Loucy (cell line): ENCODE measurements around the gene ROBO2.

ENCODE experiments used
- H2AFZ ChIP-seq: fragments of 200-600 bp; sonication (generic); 2 replicates; pipeline ENCODE4 v1.6.0; 2016; ENCODE audit warnings: antibody characterized with exemption, mild to moderate bottlenecking, low read length, moderate library complexity
- H3F3A ChIP-seq: fragments of 200-600 bp; 2 replicates; pipeline ENCODE4 v1.6.0; 2016; ENCODE audit warnings: antibody characterized with exemption, low read depth, mild to moderate bottlenecking
- H3K27me3 ChIP-seq: fragments of 200-600 bp; sonication (generic); 2 replicates; pipeline ENCODE4 v1.6.1; 2014; ENCODE audit warnings: low read length, mild to moderate bottlenecking; ENCODE audit not compliant: insufficient read depth, poor library complexity, severe bottlenecking
- H3K36me3 ChIP-seq: fragments of 200-600 bp; sonication (generic); 2 replicates; pipeline ENCODE4 v1.6.1; 2016; ENCODE audit warnings: low read length; ENCODE audit not compliant: insufficient read depth
- H3K4me1 ChIP-seq: fragments of 200-600 bp; sonication (generic); 2 replicates; pipeline ENCODE4 v1.5.1; 2014; ENCODE audit warnings: low read length, mild to moderate bottlenecking; ENCODE audit not compliant: insufficient read depth, poor library complexity, severe bottlenecking
- H3K4me2 ChIP-seq: fragments of 200-600 bp; sonication (generic); 2 replicates; pipeline ENCODE4 v1.6.0; 2014; ENCODE audit warnings: antibody characterized with exemption, low read length, low read depth, mild to moderate bottlenecking; ENCODE audit not compliant: poor library complexity, severe bottlenecking
- H3K4me3 ChIP-seq: fragments of 200-600 bp; sonication (generic); 2 replicates; pipeline ENCODE4 v1.5.1; 2014; ENCODE audit warnings: low read length, mild to moderate bottlenecking, mixed read lengths; ENCODE audit not compliant: poor library complexity, severe bottlenecking
- H3K79me2 ChIP-seq: fragments of 200-600 bp; sonication (generic); 2 replicates; pipeline ENCODE4 v1.6.1; 2014; ENCODE audit warnings: low read length; ENCODE audit not compliant: insufficient read depth
- H3K9ac ChIP-seq: fragments of 200-600 bp; sonication (generic); 2 replicates; pipeline ENCODE4 v1.6.0; 2014; ENCODE audit warnings: mild to moderate bottlenecking, low read depth, low read length, moderate library complexity; ENCODE audit not compliant: poor library complexity, severe bottlenecking
- H3K9me2 ChIP-seq: fragments of 200-600 bp; sonication (generic); replicated peaks from 2 replicates; pipeline ENCODE4 v1.6.1; 2016; ENCODE audit warnings: low read depth, low read length, mixed read lengths
- H3K9me3 ChIP-seq: fragments of 200-600 bp; sonication (generic); 2 replicates; pipeline ENCODE4 v1.6.1; 2014; ENCODE audit warnings: mild to moderate bottlenecking, antibody characterized with exemption, low read length, low read depth; ENCODE audit not compliant: insufficient read depth
- H4K20me1 ChIP-seq: fragments of 200-600 bp; sonication (generic); 2 replicates; pipeline ENCODE4 v1.6.0; 2014; ENCODE audit warnings: antibody characterized with exemption, low read length, mild to moderate bottlenecking; ENCODE audit not compliant: insufficient read depth, poor library complexity, severe bottlenecking
- EZH2phosphoT487 ChIP-seq: fragments of 200-600 bp; IDR thresholded peaks from 2 replicates; pipeline ENCODE4 v1.6.1; 2018; ENCODE audit warnings: antibody characterized with exemption, mild to moderate bottlenecking, moderate library complexity, borderline replicate concordance
- TF ChIP-seq, protein P1 (sequence below): fragments of 200-600 bp; sonication (generic); conservative IDR thresholded peaks from 2 replicates; pipeline ENCODE4 v1.5.1; 2014; ENCODE audit warnings: mild to moderate bottlenecking, antibody characterized with exemption, low read length

ROBO2 gene

DNA sequence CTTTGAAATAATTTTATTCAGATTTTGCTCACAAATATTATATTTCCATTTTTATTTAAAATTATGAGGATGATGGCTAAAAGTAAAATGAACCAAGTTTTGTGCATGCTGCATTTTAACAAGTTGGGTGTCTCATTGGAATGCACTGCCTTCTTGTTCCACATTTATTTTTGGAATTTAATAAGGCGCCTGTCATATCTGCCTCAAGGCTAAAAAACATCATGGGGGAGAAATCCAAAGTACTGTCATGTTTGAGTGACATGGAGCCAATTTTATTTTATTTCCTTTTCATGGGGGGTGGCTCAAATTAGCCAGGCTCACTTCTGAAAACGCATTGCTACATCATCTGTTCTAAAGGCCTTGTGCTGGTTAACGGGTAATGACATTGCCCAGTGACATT is 205.1 kb downstream of the ROBO2 start:
- TF ChIP-seq, protein P1, sequence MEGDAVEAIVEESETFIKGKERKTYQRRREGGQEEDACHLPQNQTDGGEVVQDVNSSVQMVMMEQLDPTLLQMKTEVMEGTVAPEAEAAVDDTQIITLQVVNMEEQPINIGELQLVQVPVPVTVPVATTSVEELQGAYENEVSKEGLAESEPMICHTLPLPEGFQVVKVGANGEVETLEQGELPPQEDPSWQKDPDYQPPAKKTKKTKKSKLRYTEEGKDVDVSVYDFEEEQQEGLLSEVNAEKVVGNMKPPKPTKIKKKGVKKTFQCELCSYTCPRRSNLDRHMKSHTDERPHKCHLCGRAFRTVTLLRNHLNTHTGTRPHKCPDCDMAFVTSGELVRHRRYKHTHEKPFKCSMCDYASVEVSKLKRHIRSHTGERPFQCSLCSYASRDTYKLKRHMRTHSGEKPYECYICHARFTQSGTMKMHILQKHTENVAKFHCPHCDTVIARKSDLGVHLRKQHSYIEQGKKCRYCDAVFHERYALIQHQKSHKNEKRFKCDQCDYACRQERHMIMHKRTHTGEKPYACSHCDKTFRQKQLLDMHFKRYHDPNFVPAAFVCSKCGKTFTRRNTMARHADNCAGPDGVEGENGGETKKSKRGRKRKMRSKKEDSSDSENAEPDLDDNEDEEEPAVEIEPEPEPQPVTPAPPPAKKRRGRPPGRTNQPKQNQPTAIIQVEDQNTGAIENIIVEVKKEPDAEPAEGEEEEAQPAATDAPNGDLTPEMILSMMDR, result no peak
- no peak for TF ChIP-seq EZH2phosphoT487
- Histone ChIP-seq H3K9me2 (no peaks in the 10 kb centered on the region), H3K79me2 (no peaks in the 10 kb centered on the region), H3F3A (no peaks in the 10 kb centered on the region), H3K9me3 (no peaks in the 10 kb centered on the region), H2AFZ (no peak overlapping the region), H3K36me3 (no peaks in the 10 kb centered on the region), H3K4me1 (no peaks in the 10 kb centered on the region), H3K27me3 (no peaks in the 10 kb centered on the region), H3K4me2 (no peak overlapping the region), H3K4me3 (no peak overlapping the region), H4K20me1 (no peaks in the 10 kb centered on the region), H3K9ac (no peak overlapping the region)

DNA sequence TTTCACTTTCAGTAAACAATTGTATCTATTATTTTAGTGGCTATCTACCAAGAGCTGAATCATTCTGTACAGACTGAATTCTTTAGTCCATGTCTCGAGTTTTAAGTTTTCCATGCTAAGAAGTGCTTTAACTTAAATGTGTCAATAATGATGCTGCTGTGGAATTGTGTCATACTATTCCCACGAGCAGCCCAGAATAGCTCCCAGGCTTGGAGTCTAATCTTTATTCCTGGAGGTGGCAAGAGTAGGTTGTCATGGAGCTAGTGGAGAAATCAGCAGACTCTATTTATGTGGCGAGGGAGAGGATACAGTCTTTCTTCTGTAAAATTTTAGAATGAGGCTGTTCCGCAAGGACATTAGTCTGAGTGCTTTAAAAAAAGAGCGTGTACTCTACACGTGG is 207.2 kb downstream of the ROBO2 start:
- no peaks in the 10 kb centered on the region for H3F3A ChIP-seq
- H4K20me1 ChIP-seq, result no peaks in the 10 kb centered on the region
- no peak for TF ChIP-seq EZH2phosphoT487
- TF ChIP-seq, protein P1, result no peak
- H3K4me2 ChIP-seq, result no peak overlapping the region
- H3K9me3 ChIP-seq, result no peaks in the 10 kb centered on the region
- no peaks in the 10 kb centered on the region for H3K9me2 ChIP-seq
- H3K4me1 ChIP-seq, result no peaks in the 10 kb centered on the region
- no peak overlapping the region for H3K4me3 ChIP-seq
- no peak overlapping the region for H3K9ac ChIP-seq
- H2AFZ ChIP-seq, result no peak overlapping the region
- no peaks in the 10 kb centered on the region for H3K27me3 ChIP-seq
- H3K36me3 ChIP-seq, result no peaks in the 10 kb centered on the region
- H3K79me2 ChIP-seq, result no peaks in the 10 kb centered on the region

DNA sequence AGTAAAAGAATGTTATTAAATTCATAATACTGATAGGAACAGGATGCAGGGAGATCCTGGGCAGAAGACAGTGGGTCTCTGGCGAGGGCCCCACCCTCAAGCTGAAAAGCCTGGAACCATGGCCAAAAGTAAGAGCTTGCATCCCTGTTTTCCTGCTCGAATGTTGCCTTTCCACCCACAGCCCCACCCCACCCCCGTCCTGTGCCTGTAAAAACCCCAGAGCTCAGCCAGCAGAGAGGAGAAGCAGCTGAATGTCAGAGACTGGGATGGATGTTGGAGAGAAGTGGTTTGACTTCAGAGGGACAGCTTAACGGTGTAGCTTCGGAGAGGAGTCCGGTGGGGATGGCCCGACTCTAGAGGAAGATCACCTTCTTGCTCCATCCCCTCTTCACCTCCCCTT is 207.9 kb downstream of the ROBO2 start:
- no peaks in the 10 kb centered on the region for H4K20me1 ChIP-seq
- no peak overlapping the region for H2AFZ ChIP-seq
- no peaks in the 10 kb centered on the region for H3K36me3 ChIP-seq
- no peak for TF ChIP-seq EZH2phosphoT487
- TF ChIP-seq, protein P1, result no peak
- no peaks in the 10 kb centered on the region for H3K9me2 ChIP-seq
- no peaks in the 10 kb centered on the region for H3K27me3 ChIP-seq
- no peak overlapping the region for H3K4me3 ChIP-seq
- H3K79me2 ChIP-seq, result no peaks in the 10 kb centered on the region
- H3K4me1 ChIP-seq, result no peaks in the 10 kb centered on the region
- H3K4me2 ChIP-seq, result no peak overlapping the region
- H3K9ac ChIP-seq, result no peak overlapping the region
- H3K9me3 ChIP-seq, result no peaks in the 10 kb centered on the region
- no peaks in the 10 kb centered on the region for H3F3A ChIP-seq
